Measurements from ENCODE around the gene ACOX1. TPM values are rescaled to one million over a fixed set of nuclear protein-coding genes. Genes with fewer than 3 reads are reported as not detected.

ACOX1 gene
- polyA plus RNA-seq, 1 of the 3 experiments (the other 2 are of a cell fraction): 21.5 TPM

DNA sequence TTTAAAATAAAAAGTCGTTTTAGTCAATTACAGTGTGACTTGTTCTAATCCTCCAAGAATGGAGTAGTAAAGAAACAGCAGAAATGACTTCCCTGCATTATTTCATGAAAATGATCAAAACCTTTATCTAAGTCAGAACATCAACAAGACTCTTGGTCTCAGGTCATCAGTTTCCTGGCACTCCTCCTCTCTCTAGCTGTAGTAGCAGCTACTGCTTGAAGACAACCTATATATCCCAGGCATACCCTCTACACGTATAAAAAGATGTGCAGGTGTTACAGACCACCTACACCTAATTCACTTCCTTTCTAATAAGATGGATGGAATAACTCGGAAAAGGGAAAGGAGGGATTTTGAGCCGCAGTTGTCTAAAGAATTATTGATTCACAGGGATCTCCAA lies 36.5 kb downstream of the ACOX1 start:
- no peaks in the 10 kb centered on the region for H3K27me3 ChIP-seq (ENCODE audit: insufficient read depth)
- peaks cover 17% of the 10 kb centered on the region for H3F3A ChIP-seq (replicated peaks; ENCODE audit: insufficient read depth)
- H3K4me3 ChIP-seq (ENCODE audit: low read depth in 2 of 2, low read length in 1 of 2): no peak overlapping the region
- no peak for DNase-seq
- no peak overlapping the region for H3K4me2 ChIP-seq
- H3K9me3 ChIP-seq: no peaks in the 10 kb centered on the region
- H3K4me1 ChIP-seq (ENCODE audit: control insufficient read depth in 1 of 2, insufficient read depth in 2 of 2, low read depth in 1 of 2, low read length in 1 of 2): peaks cover 0 to 8% of the 10 kb centered on the region in 2 experiments; a peak in 1 of 4 replicates
- H3K9me2 ChIP-seq: no peaks in the 10 kb centered on the region
- H4K20me1 ChIP-seq (ENCODE audit: insufficient read depth): no peaks in the 10 kb centered on the region
- CTCF ChIA-PET: interaction anchor here (2.2 kb wide), 1 partner anchor 13 kb away, joined by 5 read pairs; no protein-coding TSS in a partner anchor
- TF ChIP-seq EZH2phosphoT487 (IDR thresholded peaks at IDR 0.05; ENCODE audit: borderline replicate concordance, low read depth) (no peak), RFX5 (IDR thresholded peaks at IDR 0.05; ENCODE audit: low read length) (no peak), SMC3 (IDR thresholded peaks at IDR 0.05; ENCODE audit: low read depth, low read length) (no peak), JUND (IDR thresholded peaks at IDR 0.05) (no peak), FOXJ3 (CRISPR knock-in tag; IDR thresholded peaks at IDR 0.05) (no peak), SIN3A (IDR thresholded peaks at IDR 0.05; ENCODE audit: borderline replicate concordance, low read depth, low read length) (no peak), RXRA (IDR thresholded peaks at IDR 0.05; ENCODE audit: borderline replicate concordance, low read depth) (no peak), POLR2AphosphoS5 (IDR thresholded peaks at IDR 0.05; ENCODE audit: low read depth, low read length) (no peak), GATA2 (CRISPR knock-in tag; IDR thresholded peaks at IDR 0.05) (no peak), FOXM1 (IDR thresholded peaks at IDR 0.05; ENCODE audit: low read depth) (no peak)
- TF ChIP-seq, protein P1, sequence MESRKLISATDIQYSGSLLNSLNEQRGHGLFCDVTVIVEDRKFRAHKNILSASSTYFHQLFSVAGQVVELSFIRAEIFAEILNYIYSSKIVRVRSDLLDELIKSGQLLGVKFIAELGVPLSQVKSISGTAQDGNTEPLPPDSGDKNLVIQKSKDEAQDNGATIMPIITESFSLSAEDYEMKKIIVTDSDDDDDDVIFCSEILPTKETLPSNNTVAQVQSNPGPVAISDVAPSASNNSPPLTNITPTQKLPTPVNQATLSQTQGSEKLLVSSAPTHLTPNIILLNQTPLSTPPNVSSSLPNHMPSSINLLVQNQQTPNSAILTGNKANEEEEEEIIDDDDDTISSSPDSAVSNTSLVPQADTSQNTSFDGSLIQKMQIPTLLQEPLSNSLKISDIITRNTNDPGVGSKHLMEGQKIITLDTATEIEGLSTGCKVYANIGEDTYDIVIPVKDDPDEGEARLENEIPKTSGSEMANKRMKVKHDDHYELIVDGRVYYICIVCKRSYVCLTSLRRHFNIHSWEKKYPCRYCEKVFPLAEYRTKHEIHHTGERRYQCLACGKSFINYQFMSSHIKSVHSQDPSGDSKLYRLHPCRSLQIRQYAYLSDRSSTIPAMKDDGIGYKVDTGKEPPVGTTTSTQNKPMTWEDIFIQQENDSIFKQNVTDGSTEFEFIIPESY (IDR thresholded peaks at IDR 0.05; ENCODE audit: borderline replicate concordance, low read depth): no peak
- TF ChIP-seq, protein P2, sequence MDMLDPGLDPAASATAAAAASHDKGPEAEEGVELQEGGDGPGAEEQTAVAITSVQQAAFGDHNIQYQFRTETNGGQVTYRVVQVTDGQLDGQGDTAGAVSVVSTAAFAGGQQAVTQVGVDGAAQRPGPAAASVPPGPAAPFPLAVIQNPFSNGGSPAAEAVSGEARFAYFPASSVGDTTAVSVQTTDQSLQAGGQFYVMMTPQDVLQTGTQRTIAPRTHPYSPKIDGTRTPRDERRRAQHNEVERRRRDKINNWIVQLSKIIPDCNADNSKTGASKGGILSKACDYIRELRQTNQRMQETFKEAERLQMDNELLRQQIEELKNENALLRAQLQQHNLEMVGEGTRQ (IDR thresholded peaks at IDR 0.05; ENCODE audit: borderline replicate concordance, low read depth, low read length): no peak
- TF ChIP-seq, protein P3, sequence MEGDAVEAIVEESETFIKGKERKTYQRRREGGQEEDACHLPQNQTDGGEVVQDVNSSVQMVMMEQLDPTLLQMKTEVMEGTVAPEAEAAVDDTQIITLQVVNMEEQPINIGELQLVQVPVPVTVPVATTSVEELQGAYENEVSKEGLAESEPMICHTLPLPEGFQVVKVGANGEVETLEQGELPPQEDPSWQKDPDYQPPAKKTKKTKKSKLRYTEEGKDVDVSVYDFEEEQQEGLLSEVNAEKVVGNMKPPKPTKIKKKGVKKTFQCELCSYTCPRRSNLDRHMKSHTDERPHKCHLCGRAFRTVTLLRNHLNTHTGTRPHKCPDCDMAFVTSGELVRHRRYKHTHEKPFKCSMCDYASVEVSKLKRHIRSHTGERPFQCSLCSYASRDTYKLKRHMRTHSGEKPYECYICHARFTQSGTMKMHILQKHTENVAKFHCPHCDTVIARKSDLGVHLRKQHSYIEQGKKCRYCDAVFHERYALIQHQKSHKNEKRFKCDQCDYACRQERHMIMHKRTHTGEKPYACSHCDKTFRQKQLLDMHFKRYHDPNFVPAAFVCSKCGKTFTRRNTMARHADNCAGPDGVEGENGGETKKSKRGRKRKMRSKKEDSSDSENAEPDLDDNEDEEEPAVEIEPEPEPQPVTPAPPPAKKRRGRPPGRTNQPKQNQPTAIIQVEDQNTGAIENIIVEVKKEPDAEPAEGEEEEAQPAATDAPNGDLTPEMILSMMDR (IDR thresholded peaks at IDR 0.05): no peak
- TF ChIP-seq, protein P4, sequence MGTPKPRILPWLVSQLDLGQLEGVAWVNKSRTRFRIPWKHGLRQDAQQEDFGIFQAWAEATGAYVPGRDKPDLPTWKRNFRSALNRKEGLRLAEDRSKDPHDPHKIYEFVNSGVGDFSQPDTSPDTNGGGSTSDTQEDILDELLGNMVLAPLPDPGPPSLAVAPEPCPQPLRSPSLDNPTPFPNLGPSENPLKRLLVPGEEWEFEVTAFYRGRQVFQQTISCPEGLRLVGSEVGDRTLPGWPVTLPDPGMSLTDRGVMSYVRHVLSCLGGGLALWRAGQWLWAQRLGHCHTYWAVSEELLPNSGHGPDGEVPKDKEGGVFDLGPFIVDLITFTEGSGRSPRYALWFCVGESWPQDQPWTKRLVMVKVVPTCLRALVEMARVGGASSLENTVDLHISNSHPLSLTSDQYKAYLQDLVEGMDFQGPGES (IDR thresholded peaks at IDR 0.05; ENCODE audit: low read depth, low read length): no peak
- WGBS (ENCODE audit: low lambda C conversion rate): 90% methylated on average over 4 of the region's 4 CpGs
- peaks cover 19 to 45% of the 10 kb centered on the region in 2 experiments for H3K36me3 ChIP-seq (replicated peaks in 1 of 2; ENCODE audit: control insufficient read depth in 1 of 2, insufficient read depth in 2 of 2, low read length in 1 of 2)
- no peak overlapping the region for H3K9ac ChIP-seq
- H2AFZ ChIP-seq (ENCODE audit: low read depth): no peak overlapping the region
- no peak overlapping the region for H3K27ac ChIP-seq (ENCODE audit: low read depth in 2 of 2, low read length in 1 of 2)
- POLR2A ChIA-PET: no interaction called here
- H3K79me2 ChIP-seq (ENCODE audit: insufficient read depth): peaks cover 5% of the 10 kb centered on the region; the same call in 1 of the 2 replicates

All from SK-N-SH (cell line).